ENCODE measurements around the gene ATP6V0E2.

- TF ChIP-seq CTCF (IDR thresholded peaks at IDR 0.05; ENCODE audit: insufficient read depth, low read depth, low read length) = no peak
- no peak for TF ChIP-seq EZH2 (IDR thresholded peaks at IDR 0.05; ENCODE audit: insufficient read depth, low read length)
These were observed 14.4 kb upstream of the ATP6V0E2 start for GRCh38 chr7:149859369-149859768.

Measured in astrocyte (in vitro differentiated cells and primary cell).